CD8-positive, alpha-beta memory T cell (primary cell): ENCODE measurements around the gene PDIA6. TPM values are rescaled to one million over a fixed set of nuclear protein-coding genes. Genes with fewer than 3 reads are reported as not detected.

Experiments
- CTCF ChIA-PET: fragments of 350-600 bp; sonication (Branson Sonifier 250); formaldehyde crosslinking; loops from one replicate; lab custom pipeline; 2021; ENCODE audit warnings: antibody characterized with exemption; lab: Charles Lee
- POLR2A ChIA-PET: fragments of 350-600 bp; sonication (Branson Sonifier 250); formaldehyde crosslinking; loops from one replicate; lab custom pipeline; 2021; ENCODE audit warnings: antibody characterized with exemption; lab: Charles Lee
- DNase-seq, 5 donors: peaks; one replicate each; pipeline versions ENCODE4 v3.0.0 to v3.0.0-alpha.2; 2020 to 2022; ENCODE audit warnings: mixed read lengths in 1 of 5
- H3K27ac ChIP-seq: one replicate; pipeline ENCODE4 v1.7.0; 2013; ENCODE audit warnings: low read depth, mild to moderate bottlenecking, low read length, moderate library complexity
- H3K27me3 ChIP-seq: 2 replicates; pipeline ENCODE4 v1.7.0; 2013; ENCODE audit warnings: low read length, mild to moderate bottlenecking; ENCODE audit not compliant: insufficient read depth, poor library complexity, severe bottlenecking
- H3K36me3 ChIP-seq: 2 replicates; pipeline ENCODE4 v1.7.0; 2013; ENCODE audit warnings: mild to moderate bottlenecking, low read length, moderate library complexity; ENCODE audit not compliant: insufficient read depth
- H3K4me1 ChIP-seq: 2 replicates; pipeline ENCODE4 v1.7.0; 2013; ENCODE audit warnings: mild to moderate bottlenecking, low read length, moderate library complexity; ENCODE audit not compliant: insufficient read depth
- H3K4me3 ChIP-seq: 2 replicates; pipeline ENCODE4 v1.7.0; 2013; ENCODE audit warnings: mild to moderate bottlenecking, low read length
- H3K9me3 ChIP-seq: 2 replicates; pipeline ENCODE4 v1.7.0; 2013; ENCODE audit warnings: mild to moderate bottlenecking, low read length
- H3K27ac Mint-ChIP-seq, 8 donors: one replicate each; pipeline ENCODE4 v1.8.0; 2020 to 2021; ENCODE audit warnings: mixed read lengths in 8 of 8, mild to moderate bottlenecking in 6 of 8, inconsistent platforms in 3 of 8, moderate library complexity in 3 of 8
- H3K27me3 Mint-ChIP-seq, 2 donors: one replicate each; pipeline ENCODE4 v1.8.0; 2020 to 2021; ENCODE audit warnings: mixed read lengths in 2 of 2, mild to moderate bottlenecking in 1 of 2, moderate library complexity in 1 of 2
- H3K36me3 Mint-ChIP-seq, 3 donors: one replicate each; pipeline ENCODE4 v1.8.0; 2020 to 2021; ENCODE audit warnings: mixed read lengths in 3 of 3, inconsistent platforms in 1 of 3, mild to moderate bottlenecking in 1 of 3
- H3K4me1 Mint-ChIP-seq, 3 donors: one replicate each; pipeline ENCODE4 v1.8.0; 2020 to 2021; ENCODE audit warnings: mixed read lengths in 3 of 3, inconsistent platforms in 1 of 3, mild to moderate bottlenecking in 1 of 3
- H3K4me3 Mint-ChIP-seq, 7 donors: one replicate each; pipeline ENCODE4 v1.8.0; 2020 to 2021; ENCODE audit warnings: mixed read lengths in 7 of 7, mild to moderate bottlenecking in 6 of 7, moderate library complexity in 4 of 7, inconsistent platforms in 2 of 7
- H3K9me3 Mint-ChIP-seq, 5 donors: one replicate each; pipeline ENCODE4 v1.8.0; 2020 to 2022; ENCODE audit warnings: mixed read lengths in 5 of 5, mild to moderate bottlenecking in 3 of 5, moderate library complexity in 2 of 5, inconsistent platforms in 1 of 5
- polyA plus RNA-seq: library from polyadenylated mRNA; unstranded; fragments of 300-500 nt; fragmentation: Illumina TruSeq; gene quantifications from one replicate; pipeline ENCODE4 v1.2.3, GENCODE V29; 2021
- total RNA-seq, 2 experiments: library from RNA; stranded (reverse); gene quantifications; one replicate each; pipeline ENCODE4 v1.2.3, GENCODE V29; 2021

The PDIA6 gene
- total and polyA plus RNA-seq, 3 experiments from 2014 or later: 158 to 181 (median 178) TPM

DNA sequence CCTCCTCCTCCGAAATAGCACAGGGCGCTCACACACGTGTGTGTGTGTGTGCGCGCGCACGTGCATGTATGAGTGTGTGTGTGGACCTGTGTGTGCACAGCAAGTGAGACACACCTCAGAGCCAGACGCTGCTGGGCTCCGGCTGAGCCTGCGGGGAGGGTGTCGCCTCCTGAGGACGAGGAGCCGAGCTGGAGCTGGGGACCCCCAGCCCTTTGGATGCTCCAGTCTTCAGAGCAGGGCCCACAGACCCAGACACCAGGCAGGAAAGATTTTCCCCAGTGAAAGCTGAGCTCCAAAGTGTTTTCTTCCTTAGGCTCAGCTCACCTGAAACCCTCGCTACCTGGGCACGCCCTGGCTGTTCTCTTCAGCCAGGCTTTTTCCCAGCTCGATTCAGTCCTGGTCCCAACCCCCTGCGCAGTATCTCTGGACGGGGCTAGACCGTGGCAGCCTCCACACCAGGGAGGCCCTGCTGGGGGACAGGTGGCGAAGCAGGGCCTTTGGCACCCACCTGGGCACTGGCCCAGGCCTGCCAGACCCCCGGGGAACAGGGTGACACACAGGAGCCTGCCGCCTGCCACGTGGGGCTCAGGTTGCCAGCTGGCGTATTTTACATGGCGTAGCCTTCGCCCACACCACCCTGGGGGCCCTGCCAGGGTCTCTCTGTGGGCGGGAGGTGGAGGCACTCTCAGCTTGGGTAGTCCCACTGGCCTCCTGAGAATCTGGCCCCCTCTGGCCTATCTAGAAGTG, 36.2 kb downstream of the PDIA6 start:
- no peak overlapping the region for H3K27ac Mint-ChIP-seq
- Histone ChIP-seq H3K4me3 (no peak overlapping the region), H3K27ac (no peak overlapping the region), H3K36me3 (peaks cover under 1% of the 10 kb centered on the region), H3K9me3 (no peaks in the 10 kb centered on the region), H3K27me3 (no peaks in the 10 kb centered on the region), H3K4me1 (no peaks in the 10 kb centered on the region)
- no peaks in the 10 kb centered on the region for H3K27me3 Mint-ChIP-seq
- no peak overlapping the region for H3K4me3 Mint-ChIP-seq
- ChIA-PET CTCF (no interaction called here), POLR2A (no interaction called here)
- H3K4me1 Mint-ChIP-seq: no peaks in the 10 kb centered on the region
- peaks cover 0 to 22% (median 2%) of the 10 kb centered on the region in 3 donors for H3K36me3 Mint-ChIP-seq
- DNase-seq: no peak
- H3K9me3 Mint-ChIP-seq: no peaks in the 10 kb centered on the region

DNA sequence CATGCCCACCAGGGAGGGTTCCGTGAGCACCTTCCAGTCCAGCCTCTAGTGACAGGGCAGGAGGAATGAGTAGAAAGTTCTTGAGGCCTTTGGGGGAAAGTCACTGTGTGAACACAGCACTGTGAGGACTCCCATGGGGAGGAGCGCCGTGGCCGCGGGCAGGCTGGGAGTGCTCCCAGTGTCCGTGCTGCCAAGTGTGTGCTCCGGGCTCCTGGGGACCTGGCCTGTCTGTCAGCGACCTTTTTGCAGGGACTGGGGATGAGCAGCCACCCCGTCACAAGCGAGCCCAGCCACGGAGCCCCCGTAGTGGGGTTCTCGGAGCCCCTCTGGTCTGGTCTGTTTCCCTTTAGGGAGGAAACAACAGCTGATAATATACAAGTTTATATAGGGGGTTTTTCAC, 36.8 kb downstream of the PDIA6 start:
- Mint-ChIP-seq H3K27me3 (no peaks in the 10 kb centered on the region), H3K9me3 (no peaks in the 10 kb centered on the region), H3K4me3 (no peak overlapping the region), H3K36me3 (peaks cover 0 to 18% (median 2%) of the 10 kb centered on the region in 3 donors), H3K27ac (no peak overlapping the region), H3K4me1 (no peaks in the 10 kb centered on the region)
- POLR2A ChIA-PET: no interaction called here
- Histone ChIP-seq H3K36me3 (no peaks in the 10 kb centered on the region), H3K9me3 (no peaks in the 10 kb centered on the region), H3K4me3 (no peak overlapping the region), H3K27ac (no peak overlapping the region), H3K27me3 (no peaks in the 10 kb centered on the region), H3K4me1 (no peaks in the 10 kb centered on the region)
- no peak for DNase-seq
- CTCF ChIA-PET: no interaction called here

DNA sequence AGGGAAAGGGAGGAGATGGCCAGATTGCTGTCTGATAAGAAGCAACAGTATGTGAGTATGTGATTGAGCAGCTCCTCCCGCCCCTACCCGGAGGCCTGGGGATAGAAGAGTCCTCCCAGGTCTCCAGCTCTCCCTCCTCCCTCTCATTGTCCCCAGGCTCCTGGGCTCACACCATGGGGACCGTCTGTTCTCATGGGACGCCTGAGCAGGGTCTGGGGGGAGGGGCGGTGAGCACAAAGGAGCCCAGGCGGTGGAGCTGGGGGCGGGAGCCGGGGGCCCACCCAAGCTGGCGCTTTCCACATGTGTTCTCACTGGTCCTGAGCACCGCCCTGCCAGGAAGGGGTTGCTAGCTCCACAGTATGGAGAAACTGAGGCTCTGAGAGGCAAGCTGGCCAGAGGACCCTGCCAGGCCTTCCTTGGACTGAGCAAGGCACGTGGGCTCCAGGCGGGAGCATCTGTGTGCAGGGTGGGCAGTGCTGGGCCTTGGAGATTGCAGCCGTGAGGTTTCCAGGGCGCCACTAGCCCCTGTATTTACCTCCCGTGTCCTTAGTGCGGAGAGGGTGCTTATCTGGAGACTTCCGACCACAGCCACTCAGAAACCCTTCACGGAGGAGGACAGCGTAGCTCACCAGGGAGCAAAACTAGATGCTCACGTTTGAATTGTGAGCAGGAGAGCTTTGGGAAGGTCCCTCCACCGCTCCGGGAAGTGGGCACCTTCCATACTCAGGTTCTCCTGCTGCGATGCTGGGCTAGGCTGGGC, 37.4 kb downstream of the PDIA6 start:
- Histone ChIP-seq H3K4me1 (no peaks in the 10 kb centered on the region), H3K36me3 (no peaks in the 10 kb centered on the region), H3K27me3 (no peaks in the 10 kb centered on the region), H3K4me3 (no peak overlapping the region), H3K27ac (no peak overlapping the region), H3K9me3 (no peaks in the 10 kb centered on the region)
- H3K36me3 Mint-ChIP-seq: peaks cover 0 to 13% (median 2%) of the 10 kb centered on the region in 3 donors
- no peak for DNase-seq
- H3K4me1 Mint-ChIP-seq: no peaks in the 10 kb centered on the region
- ChIA-PET CTCF (no interaction called here), POLR2A (no interaction called here)
- H3K27me3 Mint-ChIP-seq: no peaks in the 10 kb centered on the region
- H3K9me3 Mint-ChIP-seq: no peaks in the 10 kb centered on the region
- no peak overlapping the region for H3K4me3 Mint-ChIP-seq
- peak overlapping the region in 1 of 8 donors; percentile 24 for H3K27ac Mint-ChIP-seq

DNA sequence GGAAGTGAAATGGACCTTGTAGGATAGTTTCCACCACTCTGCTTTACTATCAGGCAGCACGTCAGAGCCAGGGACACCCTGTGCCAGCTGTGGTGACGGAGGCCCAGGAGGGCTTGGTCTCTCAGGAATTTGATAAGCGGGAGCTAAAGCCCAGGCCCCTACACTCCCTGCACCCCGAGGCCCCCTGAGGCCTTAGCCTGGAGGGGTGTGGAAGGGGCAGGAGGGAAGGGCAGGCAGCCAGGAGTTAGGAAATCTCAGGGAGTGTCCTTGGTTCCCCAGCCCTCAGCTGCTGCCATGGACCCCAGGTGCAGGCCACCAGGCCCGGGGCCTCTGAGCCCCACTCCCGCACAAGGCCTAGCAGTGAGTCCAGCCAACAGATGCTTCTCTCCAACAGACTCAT, 38.2 kb downstream of the PDIA6 start:
- no peaks in the 10 kb centered on the region for H3K27me3 ChIP-seq
- Mint-ChIP-seq H3K4me1 (no peaks in the 10 kb centered on the region), H3K4me3 (no peak overlapping the region), H3K27me3 (no peaks in the 10 kb centered on the region), H3K9me3 (no peaks in the 10 kb centered on the region), H3K36me3 (peaks cover 0 to 8% (median 2%) of the 10 kb centered on the region in 3 donors), H3K27ac (no peak overlapping the region)
- CTCF ChIA-PET: no interaction called here
- no peak overlapping the region for H3K27ac ChIP-seq
- H3K9me3 ChIP-seq: no peaks in the 10 kb centered on the region
- POLR2A ChIA-PET: no interaction called here
- no peaks in the 10 kb centered on the region for H3K36me3 ChIP-seq
- DNase-seq: no peak
- no peaks in the 10 kb centered on the region for H3K4me1 ChIP-seq
- H3K4me3 ChIP-seq: no peak overlapping the region

DNA sequence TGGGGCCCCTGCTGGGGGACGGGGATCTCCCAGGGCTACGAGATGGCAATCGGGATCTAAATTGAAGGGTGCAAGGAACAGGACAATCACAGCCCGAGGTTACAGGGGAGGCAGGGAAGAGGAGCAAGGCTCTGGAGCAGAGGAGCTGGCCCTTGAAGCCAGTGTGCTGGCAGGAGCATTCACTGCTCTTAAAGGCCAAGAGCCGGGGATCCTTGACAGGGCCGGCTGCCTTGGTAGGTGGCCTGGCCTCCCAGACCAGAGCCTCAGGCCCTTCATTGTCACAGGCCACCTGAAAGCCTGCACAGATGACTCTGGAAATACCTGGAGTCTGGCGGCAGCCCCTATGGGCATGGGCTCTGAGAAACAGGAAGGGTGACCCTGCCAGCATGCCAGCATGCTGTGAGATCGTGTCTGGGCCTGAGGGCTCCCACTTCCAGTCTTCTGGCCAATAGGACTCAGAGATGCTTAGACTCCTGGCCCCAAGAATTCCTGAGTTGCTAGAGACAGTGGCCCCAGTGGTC, 38.7 kb downstream of the PDIA6 start:
- Histone ChIP-seq H3K27me3 (no peaks in the 10 kb centered on the region), H3K4me3 (no peak overlapping the region), H3K36me3 (no peaks in the 10 kb centered on the region), H3K9me3 (no peaks in the 10 kb centered on the region), H3K4me1 (no peaks in the 10 kb centered on the region), H3K27ac (no peak overlapping the region)
- H3K27ac Mint-ChIP-seq: no peak overlapping the region
- no peaks in the 10 kb centered on the region for H3K4me1 Mint-ChIP-seq
- no peaks in the 10 kb centered on the region for H3K9me3 Mint-ChIP-seq
- no peak overlapping the region for H3K4me3 Mint-ChIP-seq
- H3K27me3 Mint-ChIP-seq: no peaks in the 10 kb centered on the region
- CTCF ChIA-PET: no interaction called here
- POLR2A ChIA-PET: no interaction called here
- DNase-seq: no peak
- peaks cover 0 to 7% (median 2%) of the 10 kb centered on the region in 3 donors for H3K36me3 Mint-ChIP-seq

DNA sequence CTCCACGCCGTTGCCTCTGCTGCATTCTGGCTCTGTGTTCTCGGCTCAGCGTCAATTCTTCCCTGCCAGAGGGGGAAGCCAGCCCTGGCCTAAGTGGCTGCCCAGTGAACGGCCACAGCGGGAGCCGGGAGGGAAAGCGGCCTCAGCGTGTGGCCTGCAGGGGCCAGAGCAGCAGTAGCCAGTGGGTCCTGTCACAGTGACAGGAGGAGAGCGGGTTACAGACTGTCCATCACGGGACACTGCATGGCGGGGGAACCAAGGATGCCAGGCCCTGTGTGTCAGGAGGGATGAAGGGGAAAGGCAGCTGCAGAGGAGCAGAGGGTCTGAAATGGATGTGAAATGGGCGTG, 39.7 kb downstream of the PDIA6 start:
- Mint-ChIP-seq H3K27ac (peak overlapping the region in 2 of 8 donors; percentile 40 to 92), H3K4me3 (no peak overlapping the region), H3K4me1 (no peaks in the 10 kb centered on the region), H3K36me3 (peaks cover 0 to 2% (median 2%) of the 10 kb centered on the region in 3 donors), H3K27me3 (no peaks in the 10 kb centered on the region), H3K9me3 (no peaks in the 10 kb centered on the region)
- no peaks in the 10 kb centered on the region for H3K27me3 ChIP-seq
- no peaks in the 10 kb centered on the region for H3K9me3 ChIP-seq
- ChIA-PET POLR2A (no interaction called here), CTCF (no interaction called here)
- H3K36me3 ChIP-seq: no peaks in the 10 kb centered on the region
- H3K27ac ChIP-seq: no peak overlapping the region
- H3K4me3 ChIP-seq: no peak overlapping the region
- no peak for DNase-seq
- H3K4me1 ChIP-seq: no peaks in the 10 kb centered on the region

DNA sequence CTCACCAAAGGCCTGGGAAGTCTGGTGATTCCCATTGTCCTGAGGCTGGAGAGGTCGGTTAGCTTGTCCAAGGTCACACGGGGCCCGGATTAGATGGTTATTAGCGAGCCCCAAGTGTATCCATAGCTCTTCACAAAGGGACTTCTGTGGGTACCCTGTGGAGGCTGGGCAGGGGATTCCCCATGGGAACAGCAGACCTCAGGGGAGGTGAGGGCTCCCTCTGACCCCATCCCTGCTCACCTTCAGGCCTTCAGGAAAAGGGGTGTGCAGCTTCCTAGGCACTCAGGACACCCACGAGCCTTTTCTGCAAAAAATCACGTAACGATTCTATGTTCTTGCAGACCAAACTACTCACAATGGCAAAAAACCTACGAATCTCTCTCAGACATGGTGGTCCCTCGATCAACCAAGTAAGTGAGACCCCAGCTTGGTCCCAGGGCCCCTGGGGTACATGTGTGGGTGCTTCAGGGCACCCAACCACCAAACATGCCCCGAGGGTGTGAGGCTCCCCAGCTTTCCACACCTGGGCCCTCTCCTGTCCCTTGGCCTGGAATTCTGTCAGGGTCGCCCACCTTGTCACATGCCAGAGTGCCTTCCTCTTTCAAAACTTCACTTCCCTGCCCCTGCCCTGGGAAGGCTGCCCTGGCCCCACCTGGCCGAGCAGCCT, 40.3 kb downstream of the PDIA6 start:
- no peaks in the 10 kb centered on the region for H3K27me3 ChIP-seq
- H3K36me3 ChIP-seq: no peaks in the 10 kb centered on the region
- H3K27ac ChIP-seq: no peak overlapping the region
- POLR2A ChIA-PET: no interaction called here
- DNase-seq: no peak
- H3K9me3 ChIP-seq: no peaks in the 10 kb centered on the region
- no peak overlapping the region for H3K4me3 ChIP-seq
- H3K4me3 Mint-ChIP-seq: no peak overlapping the region
- no peaks in the 10 kb centered on the region for H3K27me3 Mint-ChIP-seq
- no peak overlapping the region for H3K27ac Mint-ChIP-seq
- H3K9me3 Mint-ChIP-seq: no peaks in the 10 kb centered on the region
- H3K36me3 Mint-ChIP-seq: peaks cover 0 to 2% (median 0%) of the 10 kb centered on the region in 3 donors
- CTCF ChIA-PET: no interaction called here
- H3K4me1 Mint-ChIP-seq: no peaks in the 10 kb centered on the region
- H3K4me1 ChIP-seq: no peaks in the 10 kb centered on the region

DNA sequence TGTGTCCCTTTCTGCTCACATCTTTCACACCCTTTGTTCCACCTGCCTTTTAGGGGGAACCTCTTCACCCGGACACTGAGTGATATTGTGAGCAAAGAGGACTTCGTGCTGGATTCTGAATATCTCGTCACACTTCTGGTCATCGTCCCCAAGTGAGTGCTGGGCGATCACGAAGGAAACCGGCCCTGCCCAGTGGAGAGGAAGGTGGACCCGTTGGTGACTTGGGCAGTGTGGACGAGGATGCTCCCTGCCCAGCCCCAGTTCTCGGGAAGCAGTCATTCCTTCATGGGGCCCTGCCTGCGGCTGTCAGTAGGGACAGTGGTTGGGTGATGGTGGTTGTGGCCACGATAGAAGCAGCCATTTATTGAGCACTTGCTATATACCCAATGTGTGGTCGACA, 40.8 kb downstream of the PDIA6 start:
- Histone ChIP-seq H3K27ac (no peak overlapping the region), H3K27me3 (no peaks in the 10 kb centered on the region), H3K4me3 (no peak overlapping the region), H3K4me1 (no peaks in the 10 kb centered on the region), H3K36me3 (no peaks in the 10 kb centered on the region), H3K9me3 (no peaks in the 10 kb centered on the region)
- POLR2A ChIA-PET: no interaction called here
- Mint-ChIP-seq H3K9me3 (no peaks in the 10 kb centered on the region), H3K4me1 (no peaks in the 10 kb centered on the region), H3K36me3 (peaks cover 0 to 2% (median 0%) of the 10 kb centered on the region in 3 donors), H3K27me3 (no peaks in the 10 kb centered on the region), H3K27ac (no peak overlapping the region), H3K4me3 (no peak overlapping the region)
- DNase-seq: no peak
- CTCF ChIA-PET: no interaction called here
